HFFc6 (cell line): Measurements from ENCODE around the gene MAN1A1. TPM values are rescaled to one million over a fixed set of nuclear protein-coding genes. Genes with fewer than 3 reads are reported as not detected.

Experiments
- DNase-seq: peaks from one replicate; pipeline ENCODE4 v3.0.0-alpha.2; 2018
- H3K27ac Mint-ChIP-seq: 2 replicates; pipeline ENCODE4 v1.8.0; 2020; ENCODE audit warnings: mild to moderate bottlenecking, mixed read lengths
- H3K27me3 Mint-ChIP-seq: 2 replicates; pipeline ENCODE4 v1.8.0; 2021; ENCODE audit warnings: mild to moderate bottlenecking, moderate library complexity, mixed read lengths; ENCODE audit not compliant: insufficient read depth
- H3K36me3 Mint-ChIP-seq: 2 replicates; pipeline ENCODE4 v1.8.0; 2021; ENCODE audit warnings: low read depth, mixed read lengths
- H3K4me1 Mint-ChIP-seq: 2 replicates; pipeline ENCODE4 v1.8.0; 2020; ENCODE audit warnings: low read depth, mixed read lengths
- H3K4me3 Mint-ChIP-seq: 2 replicates; pipeline ENCODE4 v1.8.0; 2020; ENCODE audit warnings: mild to moderate bottlenecking, moderate library complexity, mixed read lengths
- H3K9me3 Mint-ChIP-seq: 2 replicates; pipeline ENCODE4 v1.8.0; 2020; ENCODE audit warnings: mild to moderate bottlenecking, mixed read lengths
- CTCF ChIP-seq: fragments of 200-600 bp; sonication (generic); IDR thresholded peaks from 2 replicates; pipeline ENCODE4 v1.5.0; 2021; ENCODE audit warnings: antibody characterized with exemption, mild to moderate bottlenecking
- long read RNA-seq: library from polyadenylated mRNA; unstranded; transcript quantifications from one replicate; pipeline ENCODE4 v2.0.0, GENCODE V29; 2019
- total RNA-seq, 6 experiments: library from RNA; stranded (reverse); fragmentation: NEBNext Ultra II Directional; extraction: Animal tissue kit (Norgen Biotek cat#: 25700); gene quantifications; 2 replicates in 1 of 6; 3 replicates in 5 of 6; pipeline ENCODE4 v1.2.3, GENCODE V29; 2021

MAN1A1 gene
- under 1 TPM; 0.12 to 0.64 (median 0.16) TPM for total RNA-seq
- long read RNA-seq: 0 reads

- DNase-seq: peak; percentile 7
- peak within 1 kb of the TSS; percentile 19 for H3K27ac Mint-ChIP-seq
- peaks cover 13% of the 10 kb centered on the region for H3K4me1 Mint-ChIP-seq
- no peaks in the 10 kb centered on the region for H3K36me3 Mint-ChIP-seq
- peaks cover 18% of the 10 kb centered on the region for H3K27me3 Mint-ChIP-seq
- no peak for TF ChIP-seq CTCF
- H3K4me3 Mint-ChIP-seq: peak within 1 kb of the TSS; percentile 87
- H3K9me3 Mint-ChIP-seq: no peaks in the 10 kb centered on the region
Observed at GRCh38 chr6:119349361-119350201, at the start of gene MAN1A1. Gene MAN1A1 (minus strand): TSS chr6:119349761. CDS start chr6:119349065, 696 bp downstream.

GRCh38 chr6:119395192-119395591, 45.6 kb upstream of the MAN1A1 start:
- no peak overlapping the region for H3K4me3 Mint-ChIP-seq
- no peak for TF ChIP-seq CTCF
- H3K27me3 Mint-ChIP-seq: no peaks in the 10 kb centered on the region
- H3K36me3 Mint-ChIP-seq: no peaks in the 10 kb centered on the region
- peaks cover 20% of the 10 kb centered on the region for H3K9me3 Mint-ChIP-seq
- H3K4me1 Mint-ChIP-seq: no peaks in the 10 kb centered on the region
- DNase-seq: no peak
- no peak overlapping the region for H3K27ac Mint-ChIP-seq

GRCh38 chr6:119390247-119390793, 40.8 kb upstream of the MAN1A1 start:
- peaks cover 13% of the 10 kb centered on the region for H3K9me3 Mint-ChIP-seq
- TF ChIP-seq CTCF: no peak
- no peaks in the 10 kb centered on the region; the same call in 1 of the 2 replicates for H3K27me3 Mint-ChIP-seq
- H3K4me1 Mint-ChIP-seq: no peaks in the 10 kb centered on the region
- no peak overlapping the region for H3K27ac Mint-ChIP-seq
- no peak for DNase-seq
- no peaks in the 10 kb centered on the region for H3K36me3 Mint-ChIP-seq
- H3K4me3 Mint-ChIP-seq: no peak overlapping the region

GRCh38 chr6:119385994-119386393, 36.4 kb upstream of the MAN1A1 start:
- DNase-seq: no peak
- Mint-ChIP-seq H3K4me1 (no peaks in the 10 kb centered on the region), H3K27me3 (no peaks in the 10 kb centered on the region; the same call in 1 of the 2 replicates), H3K9me3 (peaks cover 5% of the 10 kb centered on the region), H3K27ac (no peak overlapping the region), H3K36me3 (no peaks in the 10 kb centered on the region), H3K4me3 (no peak overlapping the region)
- no peak for TF ChIP-seq CTCF

GRCh38 chr6:119384444-119384843, 34.9 kb upstream of the MAN1A1 start:
- Mint-ChIP-seq H3K9me3 (peaks cover 9% of the 10 kb centered on the region), H3K27me3 (no peaks in the 10 kb centered on the region; the same call in 1 of the 2 replicates), H3K4me3 (no peak overlapping the region), H3K4me1 (no peaks in the 10 kb centered on the region), H3K36me3 (no peaks in the 10 kb centered on the region), H3K27ac (no peak overlapping the region)
- TF ChIP-seq CTCF: no peak
- no peak for DNase-seq
